ENCODE results near the gene FBXL15. TPM values are rescaled to one million over a fixed set of nuclear protein-coding genes. Genes with fewer than 3 reads are reported as not detected.

FBXL15 gene
- total and polyA plus RNA-seq, 9 of the 15 experiments (the other 6 are each of a cell fraction or from before 2014, with no cell fraction given) = 0.08 to 25.9 (median 3.5) TPM

DNA sequence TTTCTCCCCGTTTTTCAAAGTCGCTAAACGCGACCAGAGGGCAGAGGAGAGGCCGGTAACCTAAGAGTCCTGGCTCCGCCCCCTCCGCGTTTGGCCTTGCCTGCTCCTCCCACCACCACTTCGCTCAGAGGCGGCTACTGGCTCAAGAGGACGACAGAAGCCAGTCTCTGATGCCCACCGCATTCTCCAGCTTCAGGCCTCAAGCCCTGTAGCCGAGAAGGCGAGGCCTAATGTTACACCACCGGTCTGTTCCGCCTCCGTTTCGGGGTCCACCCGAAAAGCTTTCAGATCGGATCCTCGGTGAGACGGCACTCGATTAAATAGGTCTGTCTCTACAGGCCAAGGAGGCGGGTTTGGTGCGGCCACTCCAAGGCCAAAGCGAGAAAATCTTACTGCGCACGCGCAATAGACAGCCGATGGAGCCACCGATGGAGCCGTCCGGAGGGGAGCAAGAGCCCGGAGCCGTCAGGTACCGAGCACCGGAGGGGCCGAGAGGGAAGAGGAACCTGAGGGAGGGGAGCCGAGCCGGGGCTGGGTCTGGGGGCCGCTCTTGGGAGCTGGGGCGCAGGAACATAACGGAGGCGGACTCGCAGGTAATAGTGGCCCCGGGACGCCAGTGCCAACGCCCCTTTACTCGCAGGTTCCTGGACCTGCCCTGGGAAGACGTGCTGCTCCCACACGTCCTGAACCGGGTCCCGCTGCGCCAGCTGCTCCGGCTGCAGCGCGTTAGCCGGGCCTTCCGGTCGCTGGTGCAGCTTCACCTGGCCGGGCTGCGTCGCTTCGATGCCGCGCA, at the start of gene FBXL15 (continued):
- no peak for TF ChIP-seq E2F3 (CRISPR knock-in tag; IDR thresholded peaks at IDR 0.05)
- no peak for TF ChIP-seq NR2C2 (CRISPR knock-in tag; IDR thresholded peaks at IDR 0.05)
- TF ChIP-seq NR2C2 (tag; IDR thresholded peaks at IDR 0.05) = peak; percentile 78; the same call in 1 of the 2 replicates
- no peak for TF ChIP-seq ZNF311 (CRISPR knock-in tag; IDR thresholded peaks at IDR 0.05)
- TF ChIP-seq ARNT (IDR thresholded peaks at IDR 0.05) = no peak
- TF ChIP-seq KHSRP (IDR thresholded peaks at IDR 0.05) = no peak
- TF ChIP-seq, protein P1, sequence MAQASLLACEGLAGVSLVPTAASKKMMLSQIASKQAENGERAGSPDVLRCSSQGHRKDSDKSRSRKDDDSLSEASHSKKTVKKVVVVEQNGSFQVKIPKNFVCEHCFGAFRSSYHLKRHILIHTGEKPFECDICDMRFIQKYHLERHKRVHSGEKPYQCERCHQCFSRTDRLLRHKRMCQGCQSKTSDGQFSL (CRISPR knock-in tag; IDR thresholded peaks at IDR 0.05) = no peak
- TF ChIP-seq, protein P1 (tag; IDR thresholded peaks at IDR 0.05) = no peak
- TF ChIP-seq ZEB2 (IDR thresholded peaks at IDR 0.05) = peak; percentile 96
- TF ChIP-seq, protein P2, sequence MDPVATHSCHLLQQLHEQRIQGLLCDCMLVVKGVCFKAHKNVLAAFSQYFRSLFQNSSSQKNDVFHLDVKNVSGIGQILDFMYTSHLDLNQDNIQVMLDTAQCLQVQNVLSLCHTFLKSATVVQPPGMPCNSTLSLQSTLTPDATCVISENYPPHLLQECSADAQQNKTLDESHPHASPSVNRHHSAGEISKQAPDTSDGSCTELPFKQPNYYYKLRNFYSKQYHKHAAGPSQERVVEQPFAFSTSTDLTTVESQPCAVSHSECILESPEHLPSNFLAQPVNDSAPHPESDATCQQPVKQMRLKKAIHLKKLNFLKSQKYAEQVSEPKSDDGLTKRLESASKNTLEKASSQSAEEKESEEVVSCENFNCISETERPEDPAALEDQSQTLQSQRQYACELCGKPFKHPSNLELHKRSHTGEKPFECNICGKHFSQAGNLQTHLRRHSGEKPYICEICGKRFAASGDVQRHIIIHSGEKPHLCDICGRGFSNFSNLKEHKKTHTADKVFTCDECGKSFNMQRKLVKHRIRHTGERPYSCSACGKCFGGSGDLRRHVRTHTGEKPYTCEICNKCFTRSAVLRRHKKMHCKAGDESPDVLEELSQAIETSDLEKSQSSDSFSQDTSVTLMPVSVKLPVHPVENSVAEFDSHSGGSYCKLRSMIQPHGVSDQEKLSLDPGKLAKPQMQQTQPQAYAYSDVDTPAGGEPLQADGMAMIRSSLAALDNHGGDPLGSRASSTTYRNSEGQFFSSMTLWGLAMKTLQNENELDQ (CRISPR knock-in tag; IDR thresholded peaks at IDR 0.05; ENCODE audit: borderline replicate concordance) = no peak
- TF ChIP-seq, protein P3, sequence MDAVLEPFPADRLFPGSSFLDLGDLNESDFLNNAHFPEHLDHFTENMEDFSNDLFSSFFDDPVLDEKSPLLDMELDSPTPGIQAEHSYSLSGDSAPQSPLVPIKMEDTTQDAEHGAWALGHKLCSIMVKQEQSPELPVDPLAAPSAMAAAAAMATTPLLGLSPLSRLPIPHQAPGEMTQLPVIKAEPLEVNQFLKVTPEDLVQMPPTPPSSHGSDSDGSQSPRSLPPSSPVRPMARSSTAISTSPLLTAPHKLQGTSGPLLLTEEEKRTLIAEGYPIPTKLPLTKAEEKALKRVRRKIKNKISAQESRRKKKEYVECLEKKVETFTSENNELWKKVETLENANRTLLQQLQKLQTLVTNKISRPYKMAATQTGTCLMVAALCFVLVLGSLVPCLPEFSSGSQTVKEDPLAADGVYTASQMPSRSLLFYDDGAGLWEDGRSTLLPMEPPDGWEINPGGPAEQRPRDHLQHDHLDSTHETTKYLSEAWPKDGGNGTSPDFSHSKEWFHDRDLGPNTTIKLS (IDR thresholded peaks at IDR 0.05; ENCODE audit: borderline replicate concordance, low read depth) = no peak
- peak; percentile 99 for TF ChIP-seq ZBTB17 (CRISPR knock-in tag; IDR thresholded peaks at IDR 0.05)
- no peak for TF ChIP-seq RBM14 (IDR thresholded peaks at IDR 0.05; ENCODE audit: borderline replicate concordance, insufficient read depth, low read depth, low read length)
- 0 out of 2 replicates have a peak, but pooled peaks have one; percentile 76 for TF ChIP-seq LARP7 (IDR thresholded peaks at IDR 0.05)
- TF ChIP-seq PHF20 (IDR thresholded peaks at IDR 0.05; ENCODE audit: partially characterized antibody) = peak; percentile 72
- TF ChIP-seq DPF2 (IDR thresholded peaks at IDR 0.05) = no peak
- TF ChIP-seq, protein P4, sequence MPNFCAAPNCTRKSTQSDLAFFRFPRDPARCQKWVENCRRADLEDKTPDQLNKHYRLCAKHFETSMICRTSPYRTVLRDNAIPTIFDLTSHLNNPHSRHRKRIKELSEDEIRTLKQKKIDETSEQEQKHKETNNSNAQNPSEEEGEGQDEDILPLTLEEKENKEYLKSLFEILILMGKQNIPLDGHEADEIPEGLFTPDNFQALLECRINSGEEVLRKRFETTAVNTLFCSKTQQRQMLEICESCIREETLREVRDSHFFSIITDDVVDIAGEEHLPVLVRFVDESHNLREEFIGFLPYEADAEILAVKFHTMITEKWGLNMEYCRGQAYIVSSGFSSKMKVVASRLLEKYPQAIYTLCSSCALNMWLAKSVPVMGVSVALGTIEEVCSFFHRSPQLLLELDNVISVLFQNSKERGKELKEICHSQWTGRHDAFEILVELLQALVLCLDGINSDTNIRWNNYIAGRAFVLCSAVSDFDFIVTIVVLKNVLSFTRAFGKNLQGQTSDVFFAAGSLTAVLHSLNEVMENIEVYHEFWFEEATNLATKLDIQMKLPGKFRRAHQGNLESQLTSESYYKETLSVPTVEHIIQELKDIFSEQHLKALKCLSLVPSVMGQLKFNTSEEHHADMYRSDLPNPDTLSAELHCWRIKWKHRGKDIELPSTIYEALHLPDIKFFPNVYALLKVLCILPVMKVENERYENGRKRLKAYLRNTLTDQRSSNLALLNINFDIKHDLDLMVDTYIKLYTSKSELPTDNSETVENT (CRISPR knock-in tag; IDR thresholded peaks at IDR 0.05) = no peak
- no peak for TF ChIP-seq HNRNPL (IDR thresholded peaks at IDR 0.05; ENCODE audit: low read depth, low read length)
- no peak for TF ChIP-seq ZNF780A (CRISPR knock-in tag; IDR thresholded peaks at IDR 0.05)
- no peak for TF ChIP-seq GTF2F1 (IDR thresholded peaks at IDR 0.05; ENCODE audit: low read depth, low read length)
- TF ChIP-seq ATF7 (IDR thresholded peaks at IDR 0.05) = peak; percentile 61
- no peak for TF ChIP-seq BMI1 (IDR thresholded peaks at IDR 0.05; ENCODE audit: low read length)
- TF ChIP-seq EWSR1 (IDR thresholded peaks at IDR 0.05; ENCODE audit: borderline replicate concordance, low read depth, partially characterized antibody) = no peak
- no peak for TF ChIP-seq MECOM (CRISPR knock-in tag; IDR thresholded peaks at IDR 0.05)
